Keratinocyte (primary cell): ENCODE measurements around the gene HEXD.

Source experiments
- CTCF ChIP-seq, 3 experiments: IDR thresholded peaks in 1 of 3; conservative IDR thresholded peaks in 1 of 3; optimal IDR thresholded peaks in 1 of 3; 2 replicates in 2 of 3; 3 replicates in 1 of 3; pipeline versions ENCODE3 to v1.5.1; 2011; ENCODE audit warnings: low read length in 3 of 3, mild to moderate bottlenecking in 3 of 3, moderate library complexity in 2 of 3, control low read depth in 1 of 3, inconsistent platforms in 1 of 3; ENCODE audit not compliant: insufficient read depth in 2 of 3; ENCODE audit errors: extremely low read depth in 1 of 3
- EZH2 ChIP-seq: IDR thresholded peaks from one replicate; pipeline ENCODE4 v1.6.1; 2012; ENCODE audit warnings: inconsistent platforms, mild to moderate bottlenecking, low read length, moderate library complexity

GRCh38 chr17:82416771-82417170 lies 1.4 kb upstream of the HEXD start:
- TF ChIP-seq CTCF (optimal IDR thresholded peaks at IDR 0.05 in 1 of 3, IDR thresholded peaks at IDR 0.05 in 1 of 3, conservative IDR thresholded peaks at IDR 0.05 in 1 of 3; ENCODE audit: extremely low read depth in 1 of 3, insufficient read depth in 2 of 3, low read length in 3 of 3) (no peak), EZH2 (no peak)
